ENCODE data around the gene NLGN1.

The NLGN1 gene

GRCh38 chr3:174287705-174288104 lies 890.2 kb downstream of the NLGN1 start:
- no peak for TF ChIP-seq POLR2AphosphoS5 (IDR thresholded peaks at IDR 0.05; ENCODE audit: low read depth, low read length)
- TF ChIP-seq, protein P1, sequence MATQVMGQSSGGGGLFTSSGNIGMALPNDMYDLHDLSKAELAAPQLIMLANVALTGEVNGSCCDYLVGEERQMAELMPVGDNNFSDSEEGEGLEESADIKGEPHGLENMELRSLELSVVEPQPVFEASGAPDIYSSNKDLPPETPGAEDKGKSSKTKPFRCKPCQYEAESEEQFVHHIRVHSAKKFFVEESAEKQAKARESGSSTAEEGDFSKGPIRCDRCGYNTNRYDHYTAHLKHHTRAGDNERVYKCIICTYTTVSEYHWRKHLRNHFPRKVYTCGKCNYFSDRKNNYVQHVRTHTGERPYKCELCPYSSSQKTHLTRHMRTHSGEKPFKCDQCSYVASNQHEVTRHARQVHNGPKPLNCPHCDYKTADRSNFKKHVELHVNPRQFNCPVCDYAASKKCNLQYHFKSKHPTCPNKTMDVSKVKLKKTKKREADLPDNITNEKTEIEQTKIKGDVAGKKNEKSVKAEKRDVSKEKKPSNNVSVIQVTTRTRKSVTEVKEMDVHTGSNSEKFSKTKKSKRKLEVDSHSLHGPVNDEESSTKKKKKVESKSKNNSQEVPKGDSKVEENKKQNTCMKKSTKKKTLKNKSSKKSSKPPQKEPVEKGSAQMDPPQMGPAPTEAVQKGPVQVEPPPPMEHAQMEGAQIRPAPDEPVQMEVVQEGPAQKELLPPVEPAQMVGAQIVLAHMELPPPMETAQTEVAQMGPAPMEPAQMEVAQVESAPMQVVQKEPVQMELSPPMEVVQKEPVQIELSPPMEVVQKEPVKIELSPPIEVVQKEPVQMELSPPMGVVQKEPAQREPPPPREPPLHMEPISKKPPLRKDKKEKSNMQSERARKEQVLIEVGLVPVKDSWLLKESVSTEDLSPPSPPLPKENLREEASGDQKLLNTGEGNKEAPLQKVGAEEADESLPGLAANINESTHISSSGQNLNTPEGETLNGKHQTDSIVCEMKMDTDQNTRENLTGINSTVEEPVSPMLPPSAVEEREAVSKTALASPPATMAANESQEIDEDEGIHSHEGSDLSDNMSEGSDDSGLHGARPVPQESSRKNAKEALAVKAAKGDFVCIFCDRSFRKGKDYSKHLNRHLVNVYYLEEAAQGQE (IDR thresholded peaks at IDR 0.05; ENCODE audit: insufficient read depth in 1 of 2, low read depth in 2 of 2, low read length in 2 of 2), result no peak
- TF ChIP-seq FOXP2 (optimal IDR thresholded peaks at IDR 0.05; ENCODE audit: borderline replicate concordance, extremely low read depth, extremely low read length, insufficient read depth), result no peak
- no peak for TF ChIP-seq TAF1 (IDR thresholded peaks at IDR 0.05; ENCODE audit: borderline replicate concordance, insufficient read depth, low read length)
- TF ChIP-seq SIN3A (IDR thresholded peaks at IDR 0.05; ENCODE audit: borderline replicate concordance, insufficient read depth, low read length), result no peak

DNA sequence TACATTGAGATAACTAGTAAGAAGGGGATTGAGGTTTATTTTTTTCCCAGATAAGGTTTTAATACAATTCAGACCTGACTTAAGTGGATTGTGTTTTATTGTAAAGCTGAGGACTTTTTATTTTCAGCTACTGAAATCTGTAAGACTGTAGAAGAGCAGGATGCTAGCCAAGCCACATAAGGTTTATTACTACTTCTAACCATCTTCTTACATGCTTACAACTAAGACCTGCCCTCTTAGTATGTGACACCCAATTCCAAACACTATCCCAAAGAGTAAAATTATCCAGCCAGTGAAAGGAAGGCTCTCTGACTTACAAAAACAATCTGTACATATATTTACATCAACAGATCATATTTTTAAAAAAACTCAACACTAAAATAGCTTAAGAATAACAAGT lies 897.1 kb downstream of the NLGN1 start:
- TF ChIP-seq, protein P1 (IDR thresholded peaks at IDR 0.05; ENCODE audit: insufficient read depth in 1 of 2, low read depth in 2 of 2, low read length in 2 of 2), result no peak
- no peak for TF ChIP-seq POLR2AphosphoS5 (IDR thresholded peaks at IDR 0.05; ENCODE audit: low read depth, low read length)
- no peak for TF ChIP-seq FOXP2 (optimal IDR thresholded peaks at IDR 0.05; ENCODE audit: borderline replicate concordance, extremely low read depth, extremely low read length, insufficient read depth)
- TF ChIP-seq SIN3A (IDR thresholded peaks at IDR 0.05; ENCODE audit: borderline replicate concordance, insufficient read depth, low read length), result no peak
- TF ChIP-seq TAF1 (IDR thresholded peaks at IDR 0.05; ENCODE audit: borderline replicate concordance, insufficient read depth, low read length), result no peak

- no peak for TF ChIP-seq FOXP2 (optimal IDR thresholded peaks at IDR 0.05; ENCODE audit: borderline replicate concordance, extremely low read depth, extremely low read length, insufficient read depth)
- no peak for TF ChIP-seq POLR2AphosphoS5 (IDR thresholded peaks at IDR 0.05; ENCODE audit: low read depth, low read length)
- no peak for TF ChIP-seq TAF1 (IDR thresholded peaks at IDR 0.05; ENCODE audit: borderline replicate concordance, insufficient read depth, low read length)
- TF ChIP-seq, protein P1 (IDR thresholded peaks at IDR 0.05; ENCODE audit: insufficient read depth in 1 of 2, low read depth in 2 of 2, low read length in 2 of 2), result no peak
- TF ChIP-seq SIN3A (IDR thresholded peaks at IDR 0.05; ENCODE audit: borderline replicate concordance, insufficient read depth, low read length), result no peak
Observed at GRCh38 chr3:174295306-174296092, 898.0 kb downstream of the NLGN1 start.

DNA sequence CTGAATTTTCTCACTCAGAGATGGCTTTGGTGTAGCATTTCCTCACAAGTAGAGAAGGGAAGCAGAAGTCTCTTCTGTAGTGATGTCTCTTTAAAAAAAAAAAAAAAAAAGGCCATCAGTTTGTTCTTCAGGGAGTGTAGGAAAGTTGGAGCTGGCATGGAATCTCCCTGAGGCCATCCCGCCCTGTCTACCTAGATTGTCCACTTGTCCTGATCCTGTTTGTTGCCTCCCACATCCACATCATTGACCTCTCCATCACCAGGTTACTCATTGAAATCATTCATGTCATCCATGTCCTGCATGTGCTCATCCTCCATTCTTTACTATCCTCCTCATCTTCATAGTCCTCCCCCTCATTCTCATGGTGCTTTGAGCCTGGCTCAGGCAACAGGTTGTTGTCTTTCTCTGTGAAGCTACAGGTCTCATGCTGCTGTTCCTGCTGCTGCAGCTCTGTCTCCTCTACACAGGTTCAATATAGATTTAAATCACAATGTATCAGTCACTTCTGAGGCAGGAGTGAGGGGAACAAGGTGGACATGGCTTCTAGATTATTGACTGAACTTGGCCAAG lies 905.3 kb downstream of the NLGN1 start:
- TF ChIP-seq POLR2AphosphoS5 (IDR thresholded peaks at IDR 0.05; ENCODE audit: low read depth, low read length), result no peak
- no peak for TF ChIP-seq SIN3A (IDR thresholded peaks at IDR 0.05; ENCODE audit: borderline replicate concordance, insufficient read depth, low read length)
- TF ChIP-seq FOXP2 (optimal IDR thresholded peaks at IDR 0.05; ENCODE audit: borderline replicate concordance, extremely low read depth, extremely low read length, insufficient read depth), result no peak
- TF ChIP-seq, protein P1 (IDR thresholded peaks at IDR 0.05; ENCODE audit: insufficient read depth in 1 of 2, low read depth in 2 of 2, low read length in 2 of 2), result no peak
